Measurements from ENCODE around the gene LSM11.
"Not testable (repeated sequence)": the region's sequence is repeated elsewhere in the genome, so short reads cannot be mapped to it uniquely, and the experiment has no call there.

- not testable (repeated sequence) for TF ChIP-seq CTCF (IDR thresholded peaks at IDR 0.05); NFIC (IDR thresholded peaks at IDR 0.05; ENCODE audit: borderline replicate concordance); TCF12 (IDR thresholded peaks at IDR 0.05); MXI1 (IDR thresholded peaks at IDR 0.05; ENCODE audit: low read depth, low read length); EP300 (IDR thresholded peaks at IDR 0.05; ENCODE audit: borderline replicate concordance in 1 of 2, low read depth in 1 of 2, low read length in 1 of 2); REST (IDR thresholded peaks at IDR 0.05; ENCODE audit: low read depth, low read length)
Measured at GRCh38 chr5:157727858-157728257, 15.7 kb upstream of the LSM11 start.
